Prostate gland (tissue), 2 donors: ENCODE results near the gene COTL1.

Experiments
- CTCF ChIP-seq, 4 experiments: fragments of 200-600 bp in 2 of 4; fragments of 450-650 bp in 2 of 4; sonication (generic) in 2 of 4; IDR thresholded peaks; 1 replicate in 3 of 4; 2 replicates in 1 of 4; pipeline ENCODE4 v1.5.1; 2016 to 2019; ENCODE audit warnings: antibody characterized with exemption in 4 of 4, mild to moderate bottlenecking in 2 of 4, moderate library complexity in 2 of 4
- POLR2A ChIP-seq: fragments of 450-650 bp; IDR thresholded peaks from one replicate; pipeline ENCODE4 v1.6.1; 2016; ENCODE audit warnings: antibody characterized with exemption, mild to moderate bottlenecking

- TF ChIP-seq CTCF (IDR thresholded peaks at IDR 0.05) (no peak), POLR2A (no peak)
Measured at GRCh38 chr16:84593825-84594724, 23.8 kb downstream of the COTL1 start.
